Adrenal gland (tissue), 12 donors: ENCODE measurements around the gene ABRACL. TPM values are rescaled to one million over a fixed set of nuclear protein-coding genes. Genes with fewer than 3 reads are reported as not detected.

Experiments used
- DNase-seq, 7 donors: peaks; one replicate each; pipeline ENCODE4 v3.0.0-alpha.2; 2019 to 2020
- H3K27ac ChIP-seq, 5 donors: fragments of 200-600 bp; sonication (generic) in 4 of 5; 1 replicate in 3 of 5; 2 replicates in 2 of 5; pipeline versions ENCODE4 v1.5.1 to v1.8.0; 2016 to 2020; ENCODE audit warnings: mild to moderate bottlenecking in 1 of 5
- H3K27me3 ChIP-seq: fragments of 200-600 bp; 2 replicates; pipeline ENCODE4 v1.8.0; 2021
- H3K36me3 ChIP-seq, 2 donors: fragments of 200-600 bp; replicated peaks in 1 of 2; 1 replicate in 1 of 2; 2 replicates in 1 of 2; pipeline versions ENCODE4 v1.5.1 to v1.8.0; 2018 to 2022
- H3K4me1 ChIP-seq, 2 donors: fragments of 200-600 bp; replicated peaks in 1 of 2; 1 replicate in 1 of 2; 2 replicates in 1 of 2; pipeline versions ENCODE4 v1.5.1 to v1.8.0; 2018 to 2021
- H3K4me3 ChIP-seq, 4 donors: fragments of 200-600 bp; sonication (generic) in 3 of 4; one replicate each; pipeline ENCODE4 v1.5.1; 2016 to 2018
- H3K9me3 ChIP-seq, 3 donors: fragments of 200-600 bp; sonication (generic) in 1 of 3; replicated peaks in 1 of 3; 1 replicate in 2 of 3; 2 replicates in 1 of 3; pipeline versions ENCODE4 v1.5.1 to v1.8.0; 2016 to 2021
- POLR2A ChIP-seq, 2 donors: fragments of 450-650 bp; IDR thresholded peaks; one replicate each; pipeline ENCODE4 v1.6.1; 2017; ENCODE audit warnings: antibody characterized with exemption in 2 of 2, mild to moderate bottlenecking in 2 of 2, moderate library complexity in 1 of 2
- WGBS, 4 donors: extraction: QIAGEN DNeasy Blood & Tissue Kit in 2 of 4; methylation state at CpG; one replicate each; pipeline versions ENCODE4 v1.1.5 to v1.1.7; 2013 to 2017; 5-methylcytosine and 5-hydroxymethylcytosine counted together
- intact Hi-C, 2 donors: fragments of 100-400 bp; cut with DNase I; formaldehyde crosslinking; loops; one replicate each; pipeline versions ENCODE4 v1.14.1 to v1.15.0; 2022 to 2023
- polyA plus RNA-seq, 3 donors: library from polyadenylated mRNA; stranded (reverse); fragments of 200-250 nt in 2 of 3; fragments of 350-450 nt in 1 of 3; fragmentation: Illumina TruSeq in 1 of 3; extraction: RNeasy Lipid Tissue Mini Kit (QIAGEN cat#74804) in 1 of 3; gene quantifications; one replicate each; pipeline ENCODE4 v1.2.3, GENCODE V29; 2013 to 2014
- total RNA-seq, 9 donors: library from RNA; depleted of rRNA in 4 of 9; stranded (reverse); fragments of >200 nt in 4 of 9; fragments of 120-200 nt in 1 of 9; fragmentation: NEBNext Ultra II Directional in 1 of 9; extraction: Animal tissue kit (Norgen Biotek cat#: 25700) in 1 of 9; gene quantifications; one replicate each; pipeline versions ENCODE4 v1.1.0 to v1.2.4, GENCODE V29; 2013 to 2023
- TF ChIP-seq, protein P1 (sequence below), 6 experiments: fragments of 450-650 bp in 4 of 6; fragments of 200-600 bp in 2 of 6; sonication (generic) in 1 of 6; IDR thresholded peaks; 1 replicate in 5 of 6; 2 replicates in 1 of 6; pipeline versions ENCODE4 v1.5.1 to v1.8.0; 2016 to 2021; ENCODE audit warnings: antibody characterized with exemption in 6 of 6, mild to moderate bottlenecking in 2 of 6, moderate library complexity in 1 of 6
- donor health status: healthy with polysubstance abuse.
- donor health status: Bipolar disorder and iron deficiency.
- donor health status: DM: yes; HTN: yes; CAD: no.
- donor health status: DM: no; HTN: no; CAD: no.
- donor health status: DM: no; HTN: no; CAD: no.
- donor health status: DM: yes; HTN: yes; CAD: no.

The ABRACL gene
- total and polyA plus RNA-seq, 12 donors = 4.8 to 14.7 (median 9.3) TPM

DNA sequence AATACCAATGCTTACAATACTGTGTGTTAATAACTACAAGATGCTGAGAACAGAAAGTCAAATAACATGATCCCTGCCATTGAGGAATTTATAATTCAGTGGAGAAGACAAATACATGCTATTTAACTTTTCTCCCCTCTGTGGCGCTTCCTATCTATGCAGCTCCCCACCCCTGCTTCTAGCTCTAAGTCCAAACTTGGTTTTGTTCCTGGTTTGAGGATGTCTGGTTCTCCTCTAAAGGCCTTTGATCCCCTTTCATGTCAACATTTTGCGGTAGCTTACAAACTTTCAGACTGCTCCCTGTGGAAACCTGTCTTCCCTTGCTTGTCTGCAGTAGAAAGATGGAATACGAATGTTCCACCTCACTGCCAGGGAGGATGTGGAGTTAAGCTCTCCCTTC is 22.1 kb upstream of the ABRACL start:
- intact Hi-C loops = loop anchor here in 1 of 2 donors (10.0 kb wide), 1 partner anchor 98 kb away; no protein-coding TSS in a partner anchor
- H3K4me3 ChIP-seq = no peak overlapping the region
- H3K9me3 ChIP-seq = no peaks in the 10 kb centered on the region
- TF ChIP-seq, protein P1, sequence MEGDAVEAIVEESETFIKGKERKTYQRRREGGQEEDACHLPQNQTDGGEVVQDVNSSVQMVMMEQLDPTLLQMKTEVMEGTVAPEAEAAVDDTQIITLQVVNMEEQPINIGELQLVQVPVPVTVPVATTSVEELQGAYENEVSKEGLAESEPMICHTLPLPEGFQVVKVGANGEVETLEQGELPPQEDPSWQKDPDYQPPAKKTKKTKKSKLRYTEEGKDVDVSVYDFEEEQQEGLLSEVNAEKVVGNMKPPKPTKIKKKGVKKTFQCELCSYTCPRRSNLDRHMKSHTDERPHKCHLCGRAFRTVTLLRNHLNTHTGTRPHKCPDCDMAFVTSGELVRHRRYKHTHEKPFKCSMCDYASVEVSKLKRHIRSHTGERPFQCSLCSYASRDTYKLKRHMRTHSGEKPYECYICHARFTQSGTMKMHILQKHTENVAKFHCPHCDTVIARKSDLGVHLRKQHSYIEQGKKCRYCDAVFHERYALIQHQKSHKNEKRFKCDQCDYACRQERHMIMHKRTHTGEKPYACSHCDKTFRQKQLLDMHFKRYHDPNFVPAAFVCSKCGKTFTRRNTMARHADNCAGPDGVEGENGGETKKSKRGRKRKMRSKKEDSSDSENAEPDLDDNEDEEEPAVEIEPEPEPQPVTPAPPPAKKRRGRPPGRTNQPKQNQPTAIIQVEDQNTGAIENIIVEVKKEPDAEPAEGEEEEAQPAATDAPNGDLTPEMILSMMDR (IDR thresholded peaks at IDR 0.05) = no peak
- no peak for TF ChIP-seq POLR2A (IDR thresholded peaks at IDR 0.05)
- no peak overlapping the region for H3K27ac ChIP-seq
- no peaks in the 10 kb centered on the region for H3K27me3 ChIP-seq
- H3K4me1 ChIP-seq = no peaks in the 10 kb centered on the region
- WGBS, 4 donors = 93 to 100% (median 94%) methylated on average over 3 of the region's 3 CpGs
- DNase-seq = no peak
- no peaks in the 10 kb centered on the region for H3K36me3 ChIP-seq

DNA sequence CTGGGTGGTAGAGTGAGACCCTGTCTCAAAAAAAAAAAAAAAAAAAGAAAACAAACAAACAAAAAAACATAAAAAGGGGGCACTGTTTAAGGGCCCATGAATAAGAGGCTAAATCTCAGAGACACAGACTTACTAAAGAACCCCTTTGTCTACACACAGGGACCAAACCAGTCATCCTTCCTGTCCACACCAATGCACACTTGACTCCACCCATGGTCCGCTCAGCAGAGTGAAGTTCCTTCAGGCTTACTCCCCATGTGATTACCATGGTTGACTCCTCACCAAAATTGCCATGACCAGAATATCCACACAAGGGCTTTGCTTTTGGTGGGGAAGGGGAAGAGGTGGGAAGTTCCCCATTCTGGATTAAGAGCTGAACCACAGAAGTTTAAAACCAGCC is 21.1 kb upstream of the ABRACL start:
- intact Hi-C loops = loop anchor here in 1 of 2 donors (10.0 kb wide), 1 partner anchor 97 kb away; no protein-coding TSS in a partner anchor
- Histone ChIP-seq H3K4me3 (no peak overlapping the region), H3K4me1 (no peaks in the 10 kb centered on the region), H3K27ac (no peak overlapping the region), H3K27me3 (no peaks in the 10 kb centered on the region), H3K9me3 (no peaks in the 10 kb centered on the region), H3K36me3 (no peaks in the 10 kb centered on the region)
- DNase-seq = no peak
- 90 to 100% (median 96%) methylated on average over 1 of the region's 1 CpG for WGBS, 4 donors
- TF ChIP-seq POLR2A (IDR thresholded peaks at IDR 0.05) = no peak
- TF ChIP-seq, protein P1 (IDR thresholded peaks at IDR 0.05) = no peak

DNA sequence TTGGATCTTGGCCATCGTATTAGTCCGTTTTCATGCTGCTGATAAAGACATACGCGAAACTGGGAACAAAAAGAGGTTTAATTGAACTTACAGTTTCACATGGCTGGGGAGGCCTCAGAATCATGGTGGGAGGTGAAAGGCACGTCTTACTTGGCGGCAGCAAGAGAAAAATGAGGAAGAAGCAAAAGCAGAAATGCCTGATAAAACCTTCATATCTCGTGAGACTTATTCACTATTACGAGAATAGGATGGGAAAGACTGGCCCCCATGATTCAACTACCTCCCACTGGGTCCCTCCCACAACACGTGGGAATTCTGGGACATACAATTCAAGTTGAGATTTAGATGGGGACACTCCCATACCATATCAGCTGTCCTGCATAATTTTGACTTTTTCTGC is 20.4 kb upstream of the ABRACL start:
- H3K27me3 ChIP-seq = peaks cover 4% of the 10 kb centered on the region
- no peaks in the 10 kb centered on the region for H3K9me3 ChIP-seq
- H3K36me3 ChIP-seq = no peaks in the 10 kb centered on the region
- 79 to 88% (median 84%) methylated on average over 9 of the region's 9 CpGs for WGBS, 4 donors
- no peak for TF ChIP-seq POLR2A (IDR thresholded peaks at IDR 0.05)
- TF ChIP-seq, protein P1 (IDR thresholded peaks at IDR 0.05) = no peak
- H3K4me1 ChIP-seq = no peaks in the 10 kb centered on the region
- no peak overlapping the region for H3K4me3 ChIP-seq
- intact Hi-C loops = loop anchor here in 1 of 2 donors (10.0 kb wide), 1 partner anchor 97 kb away; no protein-coding TSS in a partner anchor
- DNase-seq = no peak
- no peak overlapping the region for H3K27ac ChIP-seq

DNA sequence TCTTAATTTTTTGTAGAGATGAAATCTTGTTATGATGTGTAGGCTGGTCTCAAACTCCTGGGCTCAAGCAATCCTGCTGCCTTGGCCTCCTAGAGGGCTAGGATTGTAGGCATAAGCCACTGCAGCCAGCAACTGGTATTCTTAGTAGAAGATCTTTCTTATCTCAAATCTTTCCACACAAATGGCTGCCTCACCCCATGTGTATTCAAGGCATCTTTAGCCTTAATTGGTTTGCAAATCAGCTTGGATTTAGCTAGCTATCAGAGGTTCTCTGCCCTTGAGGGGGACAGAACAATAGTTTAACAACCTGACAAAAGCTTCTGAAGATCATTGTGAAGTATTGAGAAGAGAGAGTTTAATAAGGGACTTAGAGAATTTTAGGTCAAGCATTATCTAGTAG is 17.9 kb upstream of the ABRACL start:
- intact Hi-C loops = no loop called here
- Histone ChIP-seq H3K27me3 (peaks cover 4% of the 10 kb centered on the region), H3K36me3 (no peaks in the 10 kb centered on the region), H3K9me3 (no peaks in the 10 kb centered on the region), H3K4me3 (no peak overlapping the region), H3K27ac (no peak overlapping the region), H3K4me1 (no peaks in the 10 kb centered on the region)
- no peak for DNase-seq
- TF ChIP-seq POLR2A (IDR thresholded peaks at IDR 0.05) = no peak
- TF ChIP-seq, protein P1 (IDR thresholded peaks at IDR 0.05) = no peak
